Fibroblast of lung (primary cell): ENCODE results near the gene PICALM. TPM values are rescaled to one million over a fixed set of nuclear protein-coding genes. Genes with fewer than 3 reads are reported as not detected.

Experiments
- DNase-seq, 2 donors: peaks; one replicate each; pipeline versions ENCODE4 v3.0.0 to v3.0.0-alpha.2; 2010; ENCODE audit warnings: low read depth in 2 of 2
- H2AFZ ChIP-seq: 2 replicates; pipeline ENCODE4 v1.5.1; 2012; ENCODE audit warnings: low read length, control low read depth, inconsistent platforms
- H3K27ac ChIP-seq: 2 replicates; pipeline ENCODE4 v1.5.1; 2011; ENCODE audit warnings: low read length, control low read depth; ENCODE audit not compliant: insufficient read depth
- H3K27me3 ChIP-seq: 2 replicates; pipeline ENCODE4 v1.5.1; 2011; ENCODE audit warnings: mild to moderate bottlenecking, low read length; ENCODE audit not compliant: control insufficient read depth, insufficient read depth
- H3K36me3 ChIP-seq: 2 replicates; pipeline ENCODE4 v1.5.1; 2011; ENCODE audit warnings: low read length; ENCODE audit not compliant: control insufficient read depth, insufficient read depth
- H3K4me1 ChIP-seq: 2 replicates; pipeline ENCODE4 v1.5.1; 2011; ENCODE audit warnings: low read length; ENCODE audit not compliant: control insufficient read depth, insufficient read depth; ENCODE audit errors: extremely low read depth
- H3K4me2 ChIP-seq: 2 replicates; pipeline ENCODE4 v1.5.1; 2011; ENCODE audit warnings: low read length, control low read depth; ENCODE audit not compliant: insufficient read depth; ENCODE audit errors: extremely low read depth
- H3K4me3 ChIP-seq, 4 experiments: fragments of 200-600 bp in 1 of 4; sonication (generic) in 1 of 4; replicated peaks in 1 of 4; 2 replicates each; pipeline ENCODE4 v1.5.1; 2011 to 2016; ENCODE audit warnings: low read length in 4 of 4, low read depth in 3 of 4, mild to moderate bottlenecking in 3 of 4, control low read depth in 2 of 4, inconsistent platforms in 1 of 4, mixed read lengths in 1 of 4; ENCODE audit not compliant: insufficient read depth in 1 of 4; ENCODE audit errors: control extremely low read depth in 1 of 4
- H3K79me2 ChIP-seq: 2 replicates; pipeline ENCODE4 v1.5.1; 2012; ENCODE audit warnings: mild to moderate bottlenecking, low read length, inconsistent platforms; ENCODE audit not compliant: control insufficient read depth, insufficient read depth
- H3K9ac ChIP-seq: 2 replicates; pipeline ENCODE4 v1.5.1; 2011; ENCODE audit warnings: mild to moderate bottlenecking, low read length, control low read depth; ENCODE audit not compliant: insufficient read depth
- H3K9me3 ChIP-seq: 2 replicates; pipeline ENCODE4 v1.5.1; 2012; ENCODE audit warnings: low read depth, low read length; ENCODE audit not compliant: control insufficient read depth, insufficient read depth
- H4K20me1 ChIP-seq: 2 replicates; pipeline ENCODE4 v1.5.1; 2011; ENCODE audit warnings: low read length; ENCODE audit not compliant: control insufficient read depth, insufficient read depth; ENCODE audit errors: extremely low read depth
- EZH2 ChIP-seq: IDR thresholded peaks from 2 replicates; pipeline ENCODE4 v1.5.1; 2012; ENCODE audit warnings: low read length, control low read depth, mild to moderate bottlenecking; ENCODE audit errors: missing control alignments
- polyA plus RNA-seq, 2 donors: library from polyadenylated mRNA; depleted of rRNA in 1 of 2; stranded (reverse) in 1 of 2; unstranded in 1 of 2; fragments of >200 nt; gene quantifications; 2 replicates each; pipeline ENCODE4 v1.2.1, GENCODE V29; 2011 to 2012; ENCODE audit warnings: missing spikeins in 1 of 2
- total RNA-seq: library from RNA; depleted of rRNA; stranded (reverse); fragments of >200 nt; gene quantifications from 2 replicates; pipeline ENCODE4 v1.2.1, GENCODE V29; 2014
- TF ChIP-seq, protein P1 (sequence below), 2 donors: IDR thresholded peaks in 1 of 2; conservative IDR thresholded peaks in 1 of 2; 1 replicate in 1 of 2; 2 replicates in 1 of 2; pipeline ENCODE4 v1.5.1; 2011 to 2012; ENCODE audit warnings: low read length in 2 of 2, control low read depth in 1 of 2, inconsistent platforms in 1 of 2, low read depth in 1 of 2, mild to moderate bottlenecking in 1 of 2

Gene PICALM
- total and polyA plus RNA-seq, 2 donors (not counting 1 experiment from before 2014, with no cell fraction given): 291 to 322 TPM

DNA sequence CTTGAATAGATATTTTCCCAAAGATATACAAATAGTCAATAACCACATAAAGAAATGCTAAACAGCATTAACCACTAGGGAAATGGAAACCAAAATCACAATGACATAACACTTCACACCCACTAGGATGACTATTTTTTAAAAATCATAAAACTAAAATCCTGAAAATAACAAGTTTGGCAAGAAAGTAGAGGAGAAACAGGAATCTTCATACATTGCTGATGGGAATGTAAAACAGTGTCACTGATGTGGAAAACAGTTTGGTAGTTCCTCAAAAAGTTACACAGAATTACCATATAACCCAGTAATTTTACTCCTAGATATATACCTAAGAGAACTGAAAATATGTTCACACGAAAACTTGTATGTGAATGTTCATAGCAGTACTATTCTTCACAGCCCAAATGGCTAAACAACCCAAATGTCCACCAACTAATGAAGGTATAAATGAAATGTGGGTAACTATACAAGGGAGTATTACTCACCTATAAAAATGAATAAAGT, 12.5 kb downstream of the PICALM start:
- no peak overlapping the region for H3K4me3 ChIP-seq
- no peak overlapping the region for H3K9ac ChIP-seq
- no peaks in the 10 kb centered on the region for H3K4me1 ChIP-seq
- no peaks in the 10 kb centered on the region for H3K36me3 ChIP-seq
- H3K4me2 ChIP-seq: no peak overlapping the region
- no peaks in the 10 kb centered on the region for H3K9me3 ChIP-seq
- no peak for TF ChIP-seq EZH2
- TF ChIP-seq, protein P1, sequence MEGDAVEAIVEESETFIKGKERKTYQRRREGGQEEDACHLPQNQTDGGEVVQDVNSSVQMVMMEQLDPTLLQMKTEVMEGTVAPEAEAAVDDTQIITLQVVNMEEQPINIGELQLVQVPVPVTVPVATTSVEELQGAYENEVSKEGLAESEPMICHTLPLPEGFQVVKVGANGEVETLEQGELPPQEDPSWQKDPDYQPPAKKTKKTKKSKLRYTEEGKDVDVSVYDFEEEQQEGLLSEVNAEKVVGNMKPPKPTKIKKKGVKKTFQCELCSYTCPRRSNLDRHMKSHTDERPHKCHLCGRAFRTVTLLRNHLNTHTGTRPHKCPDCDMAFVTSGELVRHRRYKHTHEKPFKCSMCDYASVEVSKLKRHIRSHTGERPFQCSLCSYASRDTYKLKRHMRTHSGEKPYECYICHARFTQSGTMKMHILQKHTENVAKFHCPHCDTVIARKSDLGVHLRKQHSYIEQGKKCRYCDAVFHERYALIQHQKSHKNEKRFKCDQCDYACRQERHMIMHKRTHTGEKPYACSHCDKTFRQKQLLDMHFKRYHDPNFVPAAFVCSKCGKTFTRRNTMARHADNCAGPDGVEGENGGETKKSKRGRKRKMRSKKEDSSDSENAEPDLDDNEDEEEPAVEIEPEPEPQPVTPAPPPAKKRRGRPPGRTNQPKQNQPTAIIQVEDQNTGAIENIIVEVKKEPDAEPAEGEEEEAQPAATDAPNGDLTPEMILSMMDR (conservative IDR thresholded peaks at IDR 0.05 in 1 of 2, IDR thresholded peaks at IDR 0.05 in 1 of 2; ENCODE audit: low read depth in 1 of 2, low read length in 2 of 2): no peak
- H3K27ac ChIP-seq: no peak overlapping the region
- no peak overlapping the region for H2AFZ ChIP-seq
- peaks cover 100% of the 10 kb centered on the region for H3K79me2 ChIP-seq
- H3K27me3 ChIP-seq: no peaks in the 10 kb centered on the region
- DNase-seq: no peak
- H4K20me1 ChIP-seq: peaks cover 16% of the 10 kb centered on the region

DNA sequence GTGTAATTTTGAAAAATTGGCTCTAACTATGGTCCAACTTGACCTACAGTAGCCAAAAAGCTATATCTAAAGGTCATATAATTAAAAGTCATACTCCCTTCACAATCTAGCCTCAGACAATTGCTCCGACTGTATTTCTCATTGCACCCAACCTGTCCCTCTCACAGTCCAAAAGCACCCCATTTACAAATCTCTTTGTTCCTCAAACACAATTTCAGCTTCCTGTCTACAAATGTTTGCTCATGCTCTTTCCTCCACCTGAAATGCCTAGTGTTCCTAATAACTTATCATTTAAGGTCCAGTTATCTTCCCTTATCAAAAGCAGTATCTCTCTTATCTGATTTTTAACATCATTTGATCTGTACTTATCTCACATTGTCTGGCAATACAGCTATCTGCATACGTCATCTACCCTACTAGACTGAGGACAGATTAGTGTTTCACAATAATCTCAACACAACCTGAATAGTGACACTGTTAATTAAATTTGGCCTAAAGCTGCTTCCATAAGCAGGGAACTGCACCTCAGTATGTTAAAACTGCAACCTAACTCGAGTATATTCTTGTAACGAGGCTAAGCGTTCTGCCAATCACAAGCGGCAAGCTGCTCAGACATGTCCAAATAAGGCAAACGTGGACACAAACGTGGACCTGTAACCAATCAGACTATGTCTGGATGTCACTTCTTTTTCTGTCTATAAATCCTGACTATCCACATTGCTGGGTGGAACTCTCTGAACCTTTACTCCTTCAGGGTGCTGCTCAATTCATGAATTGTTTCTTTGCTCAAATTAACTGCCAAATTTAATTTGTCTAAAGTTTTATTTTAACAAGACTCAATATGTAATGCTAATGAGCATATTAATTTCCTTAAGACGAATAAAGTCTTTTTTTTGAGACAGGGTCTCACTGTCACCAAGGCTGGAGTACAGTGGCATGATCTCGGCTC, 15.9 kb downstream of the PICALM start:
- no peak overlapping the region for H3K9ac ChIP-seq
- no peak overlapping the region for H2AFZ ChIP-seq
- peaks cover 100% of the 10 kb centered on the region for H3K79me2 ChIP-seq
- no peaks in the 10 kb centered on the region for H3K36me3 ChIP-seq
- H3K4me2 ChIP-seq: no peak overlapping the region
- no peak overlapping the region for H3K27ac ChIP-seq
- peak in 1 of 2 donors; percentile 18 for DNase-seq
- no peaks in the 10 kb centered on the region for H3K27me3 ChIP-seq
- H3K9me3 ChIP-seq: no peaks in the 10 kb centered on the region
- H3K4me3 ChIP-seq: no peak overlapping the region
- TF ChIP-seq, protein P1 (conservative IDR thresholded peaks at IDR 0.05 in 1 of 2, IDR thresholded peaks at IDR 0.05 in 1 of 2; ENCODE audit: low read depth in 1 of 2, low read length in 2 of 2): no peak
- no peak for TF ChIP-seq EZH2
- H3K4me1 ChIP-seq: no peaks in the 10 kb centered on the region
- peaks cover 11% of the 10 kb centered on the region for H4K20me1 ChIP-seq

DNA sequence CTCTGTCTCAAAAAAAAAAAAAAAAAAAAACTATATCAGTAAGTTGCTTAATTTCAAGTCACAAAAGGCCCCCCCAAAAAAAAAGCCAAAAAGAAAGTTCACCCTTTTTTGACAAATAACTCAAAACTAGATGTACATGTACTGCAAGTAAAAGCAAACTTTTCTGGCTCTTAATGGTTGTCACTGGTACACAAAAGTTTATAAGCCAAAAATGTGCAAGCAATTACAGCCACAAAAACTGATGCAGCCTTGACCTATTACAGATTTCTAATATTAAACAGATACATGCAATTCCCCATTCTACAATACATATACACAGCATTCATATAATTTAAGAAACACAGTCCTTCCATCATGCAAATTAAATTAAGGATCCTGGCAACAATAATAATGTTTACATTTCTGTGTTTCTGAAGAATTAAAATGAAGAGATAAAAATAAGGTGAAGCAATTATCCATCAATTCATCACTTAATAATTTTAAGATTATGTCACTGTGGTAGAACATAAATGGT, 18.6 kb downstream of the PICALM start:
- Histone ChIP-seq H3K9me3 (no peaks in the 10 kb centered on the region), H3K4me2 (no peak overlapping the region), H3K27ac (no peak overlapping the region), H4K20me1 (peaks cover 20% of the 10 kb centered on the region), H2AFZ (no peak overlapping the region), H3K36me3 (no peaks in the 10 kb centered on the region), H3K27me3 (no peaks in the 10 kb centered on the region), H3K79me2 (peaks cover 100% of the 10 kb centered on the region), H3K4me3 (no peak overlapping the region), H3K4me1 (no peaks in the 10 kb centered on the region), H3K9ac (no peak overlapping the region)
- TF ChIP-seq, protein P1 (conservative IDR thresholded peaks at IDR 0.05 in 1 of 2, IDR thresholded peaks at IDR 0.05 in 1 of 2; ENCODE audit: low read depth in 1 of 2, low read length in 2 of 2): no peak
- TF ChIP-seq EZH2: no peak
- DNase-seq: no peak
